ENCODE data around the gene PDLIM7.

PDLIM7 gene

GRCh38 chr5:177502886-177503285, 5.5 kb upstream of the PDLIM7 start:
- H4K20me1 ChIP-seq (ENCODE audit: insufficient read depth): no peaks in the 10 kb centered on the region
- no peak for TF ChIP-seq CTCF (conservative IDR thresholded peaks at IDR 0.05; ENCODE audit: low read depth, low read length)
- H3K4me2 ChIP-seq: no peak overlapping the region
- H3K9ac ChIP-seq: no peak overlapping the region
- no peaks in the 10 kb centered on the region for H3K27me3 ChIP-seq (ENCODE audit: insufficient read depth, low read depth)
- H3K36me3 ChIP-seq (ENCODE audit: insufficient read depth): no peaks in the 10 kb centered on the region
- no peak overlapping the region for H2AFZ ChIP-seq (ENCODE audit: low read depth)
- H3K4me3 ChIP-seq (IDR thresholded peaks at IDR 0.05; ENCODE audit: insufficient read depth, low read depth, low read length): no peak overlapping the region
- no peaks in the 10 kb centered on the region for H3K4me1 ChIP-seq (ENCODE audit: low read depth, poor library complexity, severe bottlenecking)
- no peaks in the 10 kb centered on the region for H3K79me2 ChIP-seq (ENCODE audit: insufficient read depth, low read depth)
- no peak overlapping the region for H3K27ac ChIP-seq

GRCh38 chr5:177501874-177502678, 4.7 kb upstream of the PDLIM7 start:
- Histone ChIP-seq H3K4me1 (ENCODE audit: low read depth, poor library complexity, severe bottlenecking) (no peaks in the 10 kb centered on the region), H3K36me3 (ENCODE audit: insufficient read depth) (no peaks in the 10 kb centered on the region), H3K79me2 (ENCODE audit: insufficient read depth, low read depth) (no peaks in the 10 kb centered on the region), H4K20me1 (ENCODE audit: insufficient read depth) (no peaks in the 10 kb centered on the region), H3K27ac (no peak overlapping the region), H3K27me3 (ENCODE audit: insufficient read depth, low read depth) (no peaks in the 10 kb centered on the region), H3K4me3 (IDR thresholded peaks at IDR 0.05; ENCODE audit: insufficient read depth, low read depth, low read length) (no peak overlapping the region), H3K9ac (no peak overlapping the region), H3K4me2 (no peak overlapping the region), H2AFZ (ENCODE audit: low read depth) (no peak overlapping the region)
- no peak for TF ChIP-seq CTCF (conservative IDR thresholded peaks at IDR 0.05; ENCODE audit: low read depth, low read length)

- Histone ChIP-seq H2AFZ (ENCODE audit: low read depth) (no peak overlapping the region), H3K36me3 (ENCODE audit: insufficient read depth) (no peaks in the 10 kb centered on the region), H3K27me3 (ENCODE audit: insufficient read depth, low read depth) (no peaks in the 10 kb centered on the region), H4K20me1 (ENCODE audit: insufficient read depth) (no peaks in the 10 kb centered on the region), H3K4me2 (no peak overlapping the region; the same call in 1 of the 2 replicates), H3K4me1 (ENCODE audit: low read depth, poor library complexity, severe bottlenecking) (peaks cover 3% of the 10 kb centered on the region), H3K9ac (no peak overlapping the region), H3K4me3 (IDR thresholded peaks at IDR 0.05; ENCODE audit: insufficient read depth, low read depth, low read length) (no peak overlapping the region), H3K79me2 (ENCODE audit: insufficient read depth, low read depth) (no peaks in the 10 kb centered on the region), H3K27ac (no peak overlapping the region)
- peak; percentile 76 for TF ChIP-seq CTCF (conservative IDR thresholded peaks at IDR 0.05; ENCODE audit: low read depth, low read length)
Observed at GRCh38 chr5:177500685-177501522, 3.5 kb upstream of the PDLIM7 start.

GRCh38 chr5:177499842-177500241, 2.4 kb upstream of the PDLIM7 start:
- H3K27me3 ChIP-seq (ENCODE audit: insufficient read depth, low read depth): no peaks in the 10 kb centered on the region
- H3K36me3 ChIP-seq (ENCODE audit: insufficient read depth): no peaks in the 10 kb centered on the region
- H3K79me2 ChIP-seq (ENCODE audit: insufficient read depth, low read depth): no peaks in the 10 kb centered on the region
- TF ChIP-seq CTCF (conservative IDR thresholded peaks at IDR 0.05; ENCODE audit: low read depth, low read length): no peak
- no peaks in the 10 kb centered on the region for H4K20me1 ChIP-seq (ENCODE audit: insufficient read depth)
- H3K4me2 ChIP-seq: no peak overlapping the region
- no peak overlapping the region for H2AFZ ChIP-seq (ENCODE audit: low read depth)
- no peak overlapping the region for H3K9ac ChIP-seq
- no peak overlapping the region for H3K27ac ChIP-seq
- peaks cover 3% of the 10 kb centered on the region for H3K4me1 ChIP-seq (ENCODE audit: low read depth, poor library complexity, severe bottlenecking)
- H3K4me3 ChIP-seq (IDR thresholded peaks at IDR 0.05; ENCODE audit: insufficient read depth, low read depth, low read length): no peak overlapping the region
